HepG2 (cell line): ENCODE measurements around the gene SUSD6. TPM values are rescaled to one million over a fixed set of nuclear protein-coding genes. Genes with fewer than 3 reads are reported as not detected.

Experiments
- AGO2 ChIP-seq: fragments of 200-400 bp; formaldehyde crosslinking; optimal IDR thresholded peaks from 2 replicates; pipeline ENCODE3; 2017; ENCODE audit warnings: mild to moderate bottlenecking, low read depth, low read length, moderate library complexity
- CAMTA2 ChIP-seq: sonication (generic); formaldehyde crosslinking; IDR thresholded peaks from 2 replicates; pipeline ENCODE4 v1.4.0; 2020; ENCODE audit warnings: mild to moderate bottlenecking, missing genetic modification reagents, borderline replicate concordance
- CBX2 ChIP-seq, 2 experiments: fragments of 200-600 bp in 1 of 2; sonication (generic); formaldehyde crosslinking in 1 of 2; IDR thresholded peaks; 2 replicates each; pipeline versions ENCODE4 v1.7.0 to v1.8.1; 2018 to 2022; ENCODE audit warnings: low read depth in 2 of 2, low read length in 1 of 2, mild to moderate bottlenecking in 1 of 2, missing genetic modification reagents in 1 of 2
- HMG20A ChIP-seq: IDR thresholded peaks from 2 replicates; pipeline ENCODE4 v1.6.1; 2016; ENCODE audit warnings: borderline replicate concordance
- HNRNPLL ChIP-seq: fragments of 200-400 bp; formaldehyde crosslinking; IDR thresholded peaks from 2 replicates; pipeline ENCODE4 v1.6.1; 2017; ENCODE audit warnings: mild to moderate bottlenecking, low read depth, low read length; ENCODE audit not compliant: poor library complexity, severe bottlenecking
- HOXD1 ChIP-seq: sonication (generic); formaldehyde crosslinking; IDR thresholded peaks from 2 replicates; pipeline ENCODE4 v1.5.0; 2020; ENCODE audit warnings: missing genetic modification reagents
- NCOA2 ChIP-seq: sonication (generic); formaldehyde crosslinking; IDR thresholded peaks from 2 replicates; pipeline ENCODE4 v1.8.0; 2022; ENCODE audit warnings: inconsistent platforms
- NR2C2 ChIP-seq: sonication (generic); formaldehyde crosslinking; IDR thresholded peaks from 2 replicates; pipeline ENCODE4 v1.4.0; 2020; ENCODE audit warnings: missing genetic modification reagents, mild to moderate bottlenecking, moderate library complexity, borderline replicate concordance
- NR2F6 ChIP-seq, 2 experiments: IDR thresholded peaks; 2 replicates each; pipeline ENCODE4 v1.6.1; 2016; ENCODE audit warnings: antibody characterized with exemption in 1 of 2, mild to moderate bottlenecking in 1 of 2
- PAX8 ChIP-seq: sonication (generic); formaldehyde crosslinking; IDR thresholded peaks from 2 replicates; pipeline ENCODE4 v1.8.0; 2022; ENCODE audit warnings: mild to moderate bottlenecking, missing genetic modification reagents, borderline replicate concordance
- PRDM15 ChIP-seq: sonication (generic); formaldehyde crosslinking; IDR thresholded peaks from 2 replicates; pipeline ENCODE4 v1.4.0; 2020; ENCODE audit warnings: missing genetic modification reagents
- RBM22 ChIP-seq: fragments of 200-400 bp; formaldehyde crosslinking; optimal IDR thresholded peaks from 2 replicates; pipeline ENCODE3; 2017; ENCODE audit warnings: mild to moderate bottlenecking, low read length, moderate library complexity
- TEAD3 ChIP-seq: optimal IDR thresholded peaks from 2 replicates; pipeline ENCODE3; 2016; ENCODE audit warnings: borderline replicate concordance
- TRIM24 ChIP-seq: sonication (generic); formaldehyde crosslinking; IDR thresholded peaks from 2 replicates; pipeline ENCODE4 v1.8.0; 2022; ENCODE audit warnings: mild to moderate bottlenecking, missing genetic modification reagents
- ZNF282 ChIP-seq: fragments of 450-650 bp; IDR thresholded peaks from 2 replicates; pipeline ENCODE4 v1.6.1; 2018; ENCODE audit not compliant: partially characterized antibody
- ZNF552 ChIP-seq: sonication (generic); formaldehyde crosslinking; IDR thresholded peaks from 2 replicates; pipeline ENCODE4 v1.9.0; 2022; ENCODE audit warnings: missing genetic modification reagents, mild to moderate bottlenecking, borderline replicate concordance
- ZNF558 ChIP-seq: sonication (generic); formaldehyde crosslinking; IDR thresholded peaks from 2 replicates; pipeline ENCODE4 v1.9.0; 2022; ENCODE audit warnings: mild to moderate bottlenecking, missing genetic modification reagents, borderline replicate concordance
- ZNF615 ChIP-seq: sonication (generic); formaldehyde crosslinking; IDR thresholded peaks from 2 replicates; pipeline ENCODE4 v1.5.0; 2020; ENCODE audit warnings: mild to moderate bottlenecking, missing genetic modification reagents, borderline replicate concordance
- ZNF644 ChIP-seq: IDR thresholded peaks from 2 replicates; pipeline ENCODE4 v1.6.1; 2016; ENCODE audit warnings: low read depth
- ZNF761 ChIP-seq: sonication (generic); formaldehyde crosslinking; conservative IDR thresholded peaks from 2 replicates; pipeline ENCODE4 v1.4.0; 2020; ENCODE audit warnings: mild to moderate bottlenecking, missing genetic modification reagents
- ZSCAN9 ChIP-seq: IDR thresholded peaks from 2 replicates; pipeline ENCODE4 v1.6.1; 2016; ENCODE audit warnings: borderline replicate concordance
- polyA plus RNA-seq, 8 experiments: library from polyadenylated mRNA; depleted of rRNA in 3 of 8; stranded (reverse) in 7 of 8; unstranded in 1 of 8; fragments of >200 nt; fragmentation: Illumina TruSeq in 4 of 8; extraction: Trizol in 4 of 8; gene quantifications; 2 replicates each; pipeline versions ENCODE4 v1.2.1 to v1.2.3, GENCODE V29; 2011 to 2016; ENCODE audit warnings: low read depth in 4 of 8, missing spikeins in 1 of 8, mixed read lengths in 1 of 8; ENCODE audit not compliant: insufficient read depth in 1 of 8
- total RNA-seq, 5 experiments: library from RNA; depleted of rRNA; stranded (reverse); fragments of >200 nt; fragmentation: Illumina TruSeq; extraction: Trizol; gene quantifications; 2 replicates each; pipeline ENCODE4 v1.2.3, GENCODE V29; 2016; ENCODE audit warnings: low read depth in 1 of 5
- TF ChIP-seq, protein P1 (sequence below): IDR thresholded peaks from 2 replicates; pipeline ENCODE4 v1.6.1; 2012; ENCODE audit warnings: low read depth, low read length, improper control_type of control experiment
- TF ChIP-seq, protein P2 (sequence below), 2 experiments: fragments of 450-650 bp in 1 of 2; sonication (generic) in 1 of 2; formaldehyde crosslinking; IDR thresholded peaks; 2 replicates each; pipeline versions ENCODE4 v1.5.0 to v1.8.0; 2020 to 2022; ENCODE audit warnings: mild to moderate bottlenecking in 1 of 2, missing genetic modification reagents in 1 of 2
- TF ChIP-seq, protein P3 (sequence below): IDR thresholded peaks from 2 replicates; pipeline ENCODE4 v1.6.1; 2018; ENCODE audit warnings: missing genetic modification reagents, mild to moderate bottlenecking, missing compliant biosample characterization

The SUSD6 gene
- total and polyA plus RNA-seq, 2 of the 13 experiments (the other 11 are each of a cell fraction or from before 2014, with no cell fraction given) = 7.2 to 7.4 TPM

DNA sequence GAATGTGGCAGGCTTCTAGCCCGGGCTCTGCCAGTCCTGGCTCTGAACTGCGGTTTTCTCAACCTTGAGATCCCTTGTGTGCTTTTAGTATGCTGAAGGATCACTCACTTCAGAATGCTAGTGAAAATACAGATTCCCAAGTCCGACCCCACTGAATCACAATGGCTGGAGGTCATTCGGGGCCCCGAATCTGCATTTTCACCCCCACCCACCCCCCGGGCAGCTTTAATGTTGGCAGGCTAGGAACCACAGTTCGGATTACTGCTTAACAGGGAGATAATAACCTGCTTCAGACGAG lies 573 bp upstream of the SUSD6 start (continued):
- no peak for TF ChIP-seq TEAD3 (CRISPR knock-in tag)
- TF ChIP-seq HNRNPLL = no peak
- no peak for TF ChIP-seq AGO2
- TF ChIP-seq, protein P1, sequence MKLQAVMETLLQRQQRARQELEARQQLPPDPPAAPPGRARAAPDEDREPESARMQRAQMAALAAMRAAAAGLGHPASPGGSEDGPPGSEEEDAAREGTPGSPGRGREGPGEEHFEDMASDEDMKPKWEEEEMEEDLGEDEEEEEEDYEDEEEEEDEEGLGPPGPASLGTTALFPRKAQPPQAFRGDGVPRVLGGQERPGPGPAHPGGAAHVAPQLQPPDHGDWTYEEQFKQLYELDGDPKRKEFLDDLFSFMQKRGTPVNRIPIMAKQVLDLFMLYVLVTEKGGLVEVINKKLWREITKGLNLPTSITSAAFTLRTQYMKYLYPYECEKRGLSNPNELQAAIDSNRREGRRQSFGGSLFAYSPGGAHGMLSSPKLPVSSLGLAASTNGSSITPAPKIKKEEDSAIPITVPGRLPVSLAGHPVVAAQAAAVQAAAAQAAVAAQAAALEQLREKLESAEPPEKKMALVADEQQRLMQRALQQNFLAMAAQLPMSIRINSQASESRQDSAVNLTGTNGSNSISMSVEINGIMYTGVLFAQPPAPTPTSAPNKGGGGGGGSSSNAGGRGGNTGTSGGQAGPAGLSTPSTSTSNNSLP = no peak
- no peak for TF ChIP-seq ZNF558
- TF ChIP-seq NCOA2 (CRISPR knock-in tag) = no peak
- TF ChIP-seq HOXD1 (CRISPR knock-in tag) = 0 out of 2 replicates have a peak, but pooled peaks have one; percentile 9
- TF ChIP-seq RBM22 = no peak
- TF ChIP-seq ZNF615 (CRISPR knock-in tag) = no peak
- no peak for TF ChIP-seq PAX8 (CRISPR knock-in tag)
- TF ChIP-seq ZNF282 = no peak
- no peak for TF ChIP-seq HMG20A
- TF ChIP-seq, protein P2, sequence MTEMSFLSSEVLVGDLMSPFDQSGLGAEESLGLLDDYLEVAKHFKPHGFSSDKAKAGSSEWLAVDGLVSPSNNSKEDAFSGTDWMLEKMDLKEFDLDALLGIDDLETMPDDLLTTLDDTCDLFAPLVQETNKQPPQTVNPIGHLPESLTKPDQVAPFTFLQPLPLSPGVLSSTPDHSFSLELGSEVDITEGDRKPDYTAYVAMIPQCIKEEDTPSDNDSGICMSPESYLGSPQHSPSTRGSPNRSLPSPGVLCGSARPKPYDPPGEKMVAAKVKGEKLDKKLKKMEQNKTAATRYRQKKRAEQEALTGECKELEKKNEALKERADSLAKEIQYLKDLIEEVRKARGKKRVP (CRISPR knock-in tag; IDR thresholded peaks at IDR 0.05) = no peak
- TF ChIP-seq NR2C2 = peak; percentile 43; the same call in 1 of the 2 replicates
- no peak for TF ChIP-seq CBX2 (IDR thresholded peaks at IDR 0.05; ENCODE audit: low read depth, low read length)
- no peak for TF ChIP-seq CBX2 (CRISPR knock-in tag; IDR thresholded peaks at IDR 0.05; ENCODE audit: low read depth)
- TF ChIP-seq TRIM24 (CRISPR knock-in tag) = no peak
- no peak for TF ChIP-seq CAMTA2
- no peak for TF ChIP-seq ZSCAN9 (CRISPR knock-in tag)
- no peak for TF ChIP-seq ZNF644 (CRISPR knock-in tag)
- no peak for TF ChIP-seq PRDM15
- TF ChIP-seq, protein P3, sequence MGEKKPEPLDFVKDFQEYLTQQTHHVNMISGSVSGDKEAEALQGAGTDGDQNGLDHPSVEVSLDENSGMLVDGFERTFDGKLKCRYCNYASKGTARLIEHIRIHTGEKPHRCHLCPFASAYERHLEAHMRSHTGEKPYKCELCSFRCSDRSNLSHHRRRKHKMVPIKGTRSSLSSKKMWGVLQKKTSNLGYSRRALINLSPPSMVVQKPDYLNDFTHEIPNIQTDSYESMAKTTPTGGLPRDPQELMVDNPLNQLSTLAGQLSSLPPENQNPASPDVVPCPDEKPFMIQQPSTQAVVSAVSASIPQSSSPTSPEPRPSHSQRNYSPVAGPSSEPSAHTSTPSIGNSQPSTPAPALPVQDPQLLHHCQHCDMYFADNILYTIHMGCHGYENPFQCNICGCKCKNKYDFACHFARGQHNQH (CRISPR knock-in tag) = no peak
- TF ChIP-seq NR2F6 (IDR thresholded peaks at IDR 0.05) = peak; percentile 72
- no peak for TF ChIP-seq NR2F6 (CRISPR knock-in tag; IDR thresholded peaks at IDR 0.05)
- 0 out of 2 replicates have a peak, but pooled peaks have one; percentile 3 for TF ChIP-seq ZNF761 (CRISPR knock-in tag)
- no peak for TF ChIP-seq ZNF552
